ENCODE results near the gene ADGRL3. TPM values are rescaled to one million over a fixed set of nuclear protein-coding genes. Genes with fewer than 3 reads are reported as not detected.

ADGRL3 gene
- total RNA-seq, 4 donors from 2014 or later = 0.67 to 4.6 (median 1.6) TPM

GRCh38 chr4:61239250-61239649, 39.1 kb downstream of the ADGRL3 start:
- Histone ChIP-seq H3K4me3 (replicated peaks in 1 of 3) (no peak overlapping the region), H3K27ac (no peak overlapping the region), H3K36me3 (no peaks in the 10 kb centered on the region), H3K9me3 (no peaks in the 10 kb centered on the region), H3K27me3 (no peaks in the 10 kb centered on the region), H3K4me1 (no peaks in the 10 kb centered on the region)
- intact Hi-C loops (cut with DNase I) = no loop called here
- DNase-seq = no peak
- 64 to 73% methylated on average over 1 of the region's 1 CpG for WGBS, 2 donors
- TF ChIP-seq POLR2A (IDR thresholded peaks at IDR 0.05) (no peak), CTCF (IDR thresholded peaks at IDR 0.05) (no peak)

DNA sequence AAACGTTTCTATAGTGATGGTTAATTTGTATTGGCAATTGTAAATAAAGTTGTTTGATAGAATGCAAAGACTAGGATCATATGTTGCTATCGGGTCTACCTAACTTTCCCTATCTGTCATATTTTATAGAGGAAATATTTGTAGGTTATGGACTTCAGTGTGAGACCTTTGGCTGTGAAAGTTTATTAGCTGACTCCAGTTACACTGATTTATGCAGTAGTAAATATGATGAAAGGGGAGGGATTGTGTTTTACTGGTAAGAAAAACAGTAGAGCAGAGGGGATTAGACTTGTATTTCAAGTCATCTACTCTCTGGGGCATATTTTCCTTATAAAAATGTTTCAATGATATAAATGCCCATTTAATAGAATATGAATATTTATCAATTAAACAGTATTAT, 43.8 kb downstream of the ADGRL3 start:
- TF ChIP-seq CTCF (IDR thresholded peaks at IDR 0.05) = no peak
- TF ChIP-seq POLR2A (IDR thresholded peaks at IDR 0.05) = no peak
- Histone ChIP-seq H3K27ac (no peak overlapping the region), H3K36me3 (no peaks in the 10 kb centered on the region), H3K4me3 (replicated peaks in 1 of 3) (no peak overlapping the region), H3K9me3 (no peaks in the 10 kb centered on the region), H3K27me3 (no peaks in the 10 kb centered on the region), H3K4me1 (no peaks in the 10 kb centered on the region)
- no peak for DNase-seq
- intact Hi-C loops (cut with DNase I) = no loop called here
- 49 to 62% methylated on average over 2 of the region's 2 CpGs for WGBS, 2 donors

DNA sequence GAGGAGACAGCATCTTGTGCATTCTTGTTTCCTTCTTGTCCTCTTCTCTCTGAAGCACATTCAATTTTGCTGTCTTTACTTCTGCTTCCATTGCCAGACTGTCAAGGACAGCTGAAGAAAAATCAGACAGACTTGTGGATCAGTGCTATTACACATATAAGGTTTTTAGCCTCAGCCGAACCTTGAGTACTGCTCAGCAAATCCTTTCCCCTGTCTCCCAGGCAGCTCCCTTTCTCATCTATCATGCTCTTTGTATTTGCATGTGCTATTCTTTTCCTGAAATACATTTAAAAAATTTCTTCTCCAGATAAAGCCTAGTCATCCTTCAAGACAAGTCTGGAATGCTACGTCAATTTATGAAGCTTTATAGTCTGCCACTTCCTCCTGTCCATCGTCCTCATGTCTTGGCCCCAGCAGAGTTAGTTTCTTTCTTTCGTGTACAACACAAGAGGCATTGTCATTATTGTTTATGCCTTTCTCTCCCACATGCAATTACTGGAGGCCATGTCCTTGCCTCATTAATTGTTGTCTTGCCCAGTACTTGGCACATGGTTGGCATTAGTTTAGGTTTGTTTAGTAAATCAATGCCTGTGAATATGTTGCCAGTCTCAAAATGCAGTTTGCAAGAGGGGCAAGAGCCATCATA, 45.1 kb downstream of the ADGRL3 start:
- no peaks in the 10 kb centered on the region for H3K27me3 ChIP-seq
- H3K4me3 ChIP-seq (replicated peaks in 1 of 3) = no peak overlapping the region
- no peaks in the 10 kb centered on the region for H3K4me1 ChIP-seq
- intact Hi-C loops (cut with DNase I) = no loop called here
- no peak for DNase-seq
- no peak overlapping the region for H3K27ac ChIP-seq
- no peaks in the 10 kb centered on the region for H3K36me3 ChIP-seq
- TF ChIP-seq POLR2A (IDR thresholded peaks at IDR 0.05) (no peak), CTCF (IDR thresholded peaks at IDR 0.05) (no peak)
- WGBS, 2 donors = 78 to 85% methylated on average over 4 of the region's 4 CpGs
- H3K9me3 ChIP-seq = no peaks in the 10 kb centered on the region

DNA sequence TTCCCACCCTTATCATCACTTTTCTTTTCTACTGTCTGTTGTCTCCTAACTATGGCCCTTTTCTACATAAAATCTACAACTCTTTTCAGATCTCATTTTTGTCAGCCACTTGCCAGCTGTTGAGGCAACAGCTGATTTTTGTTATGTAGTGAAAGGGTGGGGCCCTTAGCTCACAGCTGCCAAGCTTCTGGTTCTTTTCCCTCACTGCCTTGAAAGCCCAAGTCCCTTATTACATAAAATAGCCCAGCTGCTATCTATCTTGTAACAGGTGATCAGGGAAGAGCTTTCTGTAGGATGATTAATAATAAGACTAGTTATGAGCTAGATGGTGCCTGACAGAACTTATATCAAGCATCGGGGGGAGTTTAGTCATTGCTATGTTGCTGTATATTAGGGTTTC, 45.9 kb downstream of the ADGRL3 start:
- Histone ChIP-seq H3K27me3 (no peaks in the 10 kb centered on the region), H3K4me1 (no peaks in the 10 kb centered on the region), H3K36me3 (no peaks in the 10 kb centered on the region), H3K9me3 (no peaks in the 10 kb centered on the region), H3K27ac (no peak overlapping the region), H3K4me3 (replicated peaks in 1 of 3) (no peak overlapping the region)
- intact Hi-C loops (cut with DNase I) = no loop called here
- 93 to 97% methylated on average over 1 of the region's 1 CpG for WGBS, 2 donors
- TF ChIP-seq CTCF (IDR thresholded peaks at IDR 0.05) (no peak), POLR2A (IDR thresholded peaks at IDR 0.05) (no peak)
- DNase-seq = no peak

GRCh38 chr4:61248705-61249104, 48.6 kb downstream of the ADGRL3 start:
- H3K4me1 ChIP-seq = no peaks in the 10 kb centered on the region
- H3K27ac ChIP-seq = no peak overlapping the region
- whole genome bisulfite sequencing, 2 donors = 73 to 77% methylated on average over 8 of the region's 8 CpGs
- no peaks in the 10 kb centered on the region for H3K36me3 ChIP-seq
- H3K27me3 ChIP-seq = no peaks in the 10 kb centered on the region
- DNase-seq = no peak
- intact Hi-C loops (cut with DNase I) = no loop called here
- H3K4me3 ChIP-seq (replicated peaks in 1 of 3) = no peak overlapping the region
- no peaks in the 10 kb centered on the region for H3K9me3 ChIP-seq
- TF ChIP-seq POLR2A (IDR thresholded peaks at IDR 0.05) (no peak), CTCF (IDR thresholded peaks at IDR 0.05) (no peak)

Measured in thyroid gland (tissue), 4 donors.